ENCODE results near the gene LIMK2.

DNA sequence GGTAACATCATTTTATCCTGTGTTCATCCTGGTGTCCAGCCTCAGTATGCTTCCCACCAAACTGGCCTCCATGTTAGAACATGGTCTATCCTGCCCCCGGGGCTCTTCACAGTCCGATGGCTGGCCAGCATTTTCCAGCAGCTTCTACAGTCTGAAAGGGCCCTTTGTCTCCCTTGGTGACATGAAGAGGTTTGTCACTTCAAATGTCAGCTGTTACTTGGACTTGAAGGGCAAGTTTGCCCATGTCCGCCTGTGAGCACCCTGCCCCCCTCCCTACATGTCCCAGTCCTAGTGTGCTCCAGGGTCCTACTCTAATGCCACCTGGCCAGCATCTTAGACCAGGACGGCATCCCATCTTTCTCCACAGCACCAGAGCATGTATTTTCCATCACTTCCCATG, 109.3 kb downstream of the LIMK2 start:
- TF ChIP-seq, protein P1, sequence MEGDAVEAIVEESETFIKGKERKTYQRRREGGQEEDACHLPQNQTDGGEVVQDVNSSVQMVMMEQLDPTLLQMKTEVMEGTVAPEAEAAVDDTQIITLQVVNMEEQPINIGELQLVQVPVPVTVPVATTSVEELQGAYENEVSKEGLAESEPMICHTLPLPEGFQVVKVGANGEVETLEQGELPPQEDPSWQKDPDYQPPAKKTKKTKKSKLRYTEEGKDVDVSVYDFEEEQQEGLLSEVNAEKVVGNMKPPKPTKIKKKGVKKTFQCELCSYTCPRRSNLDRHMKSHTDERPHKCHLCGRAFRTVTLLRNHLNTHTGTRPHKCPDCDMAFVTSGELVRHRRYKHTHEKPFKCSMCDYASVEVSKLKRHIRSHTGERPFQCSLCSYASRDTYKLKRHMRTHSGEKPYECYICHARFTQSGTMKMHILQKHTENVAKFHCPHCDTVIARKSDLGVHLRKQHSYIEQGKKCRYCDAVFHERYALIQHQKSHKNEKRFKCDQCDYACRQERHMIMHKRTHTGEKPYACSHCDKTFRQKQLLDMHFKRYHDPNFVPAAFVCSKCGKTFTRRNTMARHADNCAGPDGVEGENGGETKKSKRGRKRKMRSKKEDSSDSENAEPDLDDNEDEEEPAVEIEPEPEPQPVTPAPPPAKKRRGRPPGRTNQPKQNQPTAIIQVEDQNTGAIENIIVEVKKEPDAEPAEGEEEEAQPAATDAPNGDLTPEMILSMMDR (optimal IDR thresholded peaks at IDR 0.05 in 1 of 3, IDR thresholded peaks at IDR 0.05 in 1 of 3, conservative IDR thresholded peaks at IDR 0.05 in 1 of 3; ENCODE audit: extremely low read depth in 1 of 3, insufficient read depth in 2 of 3, low read length in 3 of 3): no peak
- TF ChIP-seq EZH2 (IDR thresholded peaks at IDR 0.05; ENCODE audit: low read length): no peak
